HepG2 (cell line): Measurements from ENCODE around the gene CBFA2T2. TPM values are rescaled to one million over a fixed set of nuclear protein-coding genes. Genes with fewer than 3 reads are reported as not detected.

ENCODE experiments used
- FOSL2 ChIP-seq: sonication (generic); formaldehyde crosslinking; IDR thresholded peaks from 2 replicates; pipeline ENCODE4 v1.4.0; 2020; ENCODE audit warnings: missing genetic modification reagents
- HNRNPL ChIP-seq: fragments of 200-400 bp; formaldehyde crosslinking; IDR thresholded peaks from 2 replicates; pipeline ENCODE4 v1.6.1; 2017; ENCODE audit warnings: mild to moderate bottlenecking, low read depth, low read length
- MAFK ChIP-seq, 2 experiments: IDR thresholded peaks in 1 of 2; conservative IDR thresholded peaks in 1 of 2; 2 replicates each; pipeline ENCODE4 v1.6.1; 2011; ENCODE audit warnings: improper control_type of control experiment in 2 of 2, low read length in 2 of 2
- NR2C2 ChIP-seq: sonication (generic); formaldehyde crosslinking; IDR thresholded peaks from 2 replicates; pipeline ENCODE4 v1.4.0; 2020; ENCODE audit warnings: missing genetic modification reagents, mild to moderate bottlenecking, moderate library complexity, borderline replicate concordance
- PHB2 ChIP-seq: fragments of 450-650 bp; IDR thresholded peaks from 2 replicates; pipeline ENCODE4 v1.6.1; 2018; ENCODE audit not compliant: partially characterized antibody
- RARA ChIP-seq: IDR thresholded peaks from 2 replicates; pipeline ENCODE4 v1.6.1; 2016; ENCODE audit warnings: missing genetic modification reagents, missing compliant biosample characterization
- REPIN1 ChIP-seq: sonication (generic); formaldehyde crosslinking; IDR thresholded peaks from 2 replicates; pipeline ENCODE4 v1.8.0; 2022; ENCODE audit warnings: missing genetic modification reagents, low read depth, mild to moderate bottlenecking, borderline replicate concordance
- ZKSCAN5 ChIP-seq: sonication (generic); formaldehyde crosslinking; IDR thresholded peaks from 2 replicates; pipeline ENCODE4 v1.5.1; 2020; ENCODE audit warnings: mild to moderate bottlenecking, missing genetic modification reagents
- ZNF160 ChIP-seq: sonication (generic); formaldehyde crosslinking; IDR thresholded peaks from 2 replicates; pipeline ENCODE4 v1.8.0; 2022; ENCODE audit warnings: mild to moderate bottlenecking, inconsistent platforms, missing genetic modification reagents
- ZNF484 ChIP-seq: sonication (generic); formaldehyde crosslinking; IDR thresholded peaks from 2 replicates; pipeline ENCODE4 v1.5.1; 2020; ENCODE audit warnings: mild to moderate bottlenecking, low read depth, missing genetic modification reagents, borderline replicate concordance
- ZNF720 ChIP-seq: sonication (generic); formaldehyde crosslinking; IDR thresholded peaks from 2 replicates; pipeline ENCODE4 v1.4.0; 2020; ENCODE audit warnings: missing genetic modification reagents
- ZSCAN22 ChIP-seq: sonication (generic); formaldehyde crosslinking; IDR thresholded peaks from 2 replicates; pipeline ENCODE4 v1.4.0; 2020; ENCODE audit warnings: mild to moderate bottlenecking, missing genetic modification reagents
- polyA plus RNA-seq, 8 experiments: library from polyadenylated mRNA; depleted of rRNA in 3 of 8; stranded (reverse) in 7 of 8; unstranded in 1 of 8; fragments of >200 nt; fragmentation: Illumina TruSeq in 4 of 8; extraction: Trizol in 4 of 8; gene quantifications; 2 replicates each; pipeline versions ENCODE4 v1.2.1 to v1.2.3, GENCODE V29; 2011 to 2016; ENCODE audit warnings: low read depth in 4 of 8, missing spikeins in 1 of 8, mixed read lengths in 1 of 8; ENCODE audit not compliant: insufficient read depth in 1 of 8
- total RNA-seq, 5 experiments: library from RNA; depleted of rRNA; stranded (reverse); fragments of >200 nt; fragmentation: Illumina TruSeq; extraction: Trizol; gene quantifications; 2 replicates each; pipeline ENCODE4 v1.2.3, GENCODE V29; 2016; ENCODE audit warnings: low read depth in 1 of 5
- TF ChIP-seq, protein P1 (sequence below): sonication (generic); formaldehyde crosslinking; IDR thresholded peaks from 2 replicates; pipeline ENCODE4 v1.4.0; 2020; ENCODE audit warnings: missing genetic modification reagents
- TF ChIP-seq, protein P2 (sequence below): sonication (generic); formaldehyde crosslinking; IDR thresholded peaks from 2 replicates; pipeline ENCODE4 v1.5.0; 2020; ENCODE audit warnings: mild to moderate bottlenecking, missing genetic modification reagents, borderline replicate concordance
- TF ChIP-seq, protein P3 (sequence below), 2 experiments: sonication (generic) in 1 of 2; formaldehyde crosslinking in 1 of 2; IDR thresholded peaks; 2 replicates each; pipeline versions ENCODE4 v1.4.0 to v1.6.1; 2016 to 2020; ENCODE audit warnings: borderline replicate concordance in 1 of 2, low read depth in 1 of 2, mild to moderate bottlenecking in 1 of 2, missing genetic modification reagents in 1 of 2
- TF ChIP-seq, protein P4 (sequence below): sonication (generic); formaldehyde crosslinking; IDR thresholded peaks from 2 replicates; pipeline ENCODE4 v1.4.0; 2020; ENCODE audit warnings: mild to moderate bottlenecking, missing genetic modification reagents

Gene CBFA2T2
- total and polyA plus RNA-seq, 2 of the 13 experiments (the other 11 are each of a cell fraction or from before 2014, with no cell fraction given), result 6.3 to 21.2 TPM

DNA sequence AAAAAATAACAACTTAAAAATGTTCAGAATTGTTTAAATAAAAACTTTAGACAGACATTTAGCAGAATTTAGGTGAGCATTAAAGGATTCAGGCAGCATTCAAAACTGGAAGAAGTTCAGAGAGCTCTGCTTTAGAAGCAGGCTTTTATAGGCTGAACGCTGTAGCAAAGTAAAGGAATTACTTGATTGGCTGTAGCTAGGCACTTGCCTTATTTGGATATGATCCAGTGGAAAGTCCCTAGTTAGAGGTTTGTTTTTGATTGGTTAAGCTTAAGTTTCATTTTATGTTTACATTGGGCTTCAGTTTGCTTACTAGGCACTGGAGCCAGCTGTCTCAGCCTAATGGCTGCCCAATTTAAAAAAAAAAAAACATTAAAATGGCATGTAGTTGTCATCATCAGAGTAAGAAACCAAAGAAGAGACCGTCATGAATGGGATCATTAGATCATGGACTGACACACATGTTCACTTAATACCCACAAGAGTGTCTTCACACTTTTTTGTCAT, 65.1 kb downstream of the CBFA2T2 start (continued):
- TF ChIP-seq ZNF484 (CRISPR knock-in tag) (no peak), HNRNPL (no peak), FOSL2 (CRISPR knock-in tag) (no peak), REPIN1 (no peak), ZKSCAN5 (CRISPR knock-in tag) (no peak), PHB2 (no peak), ZSCAN22 (no peak), NR2C2 (CRISPR knock-in tag) (no peak), ZNF160 (CRISPR knock-in tag) (no peak), MAFK (conservative IDR thresholded peaks at IDR 0.05 in 1 of 2, IDR thresholded peaks at IDR 0.05 in 1 of 2; ENCODE audit: low read length in 2 of 2) (peak; percentile 77 to 80), RARA (CRISPR knock-in tag) (no peak), ZNF720 (CRISPR knock-in tag) (no peak)
- TF ChIP-seq, protein P1, sequence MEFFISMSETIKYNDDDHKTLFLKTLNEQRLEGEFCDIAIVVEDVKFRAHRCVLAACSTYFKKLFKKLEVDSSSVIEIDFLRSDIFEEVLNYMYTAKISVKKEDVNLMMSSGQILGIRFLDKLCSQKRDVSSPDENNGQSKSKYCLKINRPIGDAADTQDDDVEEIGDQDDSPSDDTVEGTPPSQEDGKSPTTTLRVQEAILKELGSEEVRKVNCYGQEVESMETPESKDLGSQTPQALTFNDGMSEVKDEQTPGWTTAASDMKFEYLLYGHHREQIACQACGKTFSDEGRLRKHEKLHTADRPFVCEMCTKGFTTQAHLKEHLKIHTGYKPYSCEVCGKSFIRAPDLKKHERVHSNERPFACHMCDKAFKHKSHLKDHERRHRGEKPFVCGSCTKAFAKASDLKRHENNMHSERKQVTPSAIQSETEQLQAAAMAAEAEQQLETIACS (CRISPR knock-in tag), result no peak
- TF ChIP-seq, protein P2, sequence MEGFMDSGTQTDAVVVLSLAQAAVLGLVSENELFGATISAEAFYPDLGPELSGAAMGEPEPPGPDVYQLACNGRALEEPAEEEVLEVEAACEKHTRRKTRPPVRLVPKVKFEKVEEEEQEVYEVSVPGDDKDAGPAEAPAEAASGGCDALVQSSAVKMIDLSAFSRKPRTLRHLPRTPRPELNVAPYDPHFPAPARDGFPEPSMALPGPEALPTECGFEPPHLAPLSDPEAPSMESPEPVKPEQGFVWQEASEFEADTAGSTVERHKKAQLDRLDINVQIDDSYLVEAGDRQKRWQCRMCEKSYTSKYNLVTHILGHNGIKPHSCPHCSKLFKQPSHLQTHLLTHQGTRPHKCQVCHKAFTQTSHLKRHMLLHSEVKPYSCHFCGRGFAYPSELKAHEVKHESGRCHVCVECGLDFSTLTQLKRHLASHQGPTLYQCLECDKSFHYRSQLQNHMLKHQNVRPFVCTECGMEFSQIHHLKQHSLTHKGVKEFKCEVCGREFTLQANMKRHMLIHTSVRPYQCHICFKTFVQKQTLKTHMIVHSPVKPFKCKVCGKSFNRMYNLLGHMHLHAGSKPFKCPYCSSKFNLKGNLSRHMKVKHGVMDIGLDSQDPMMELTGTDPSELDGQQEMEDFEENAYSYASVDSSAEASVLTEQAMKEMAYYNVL (CRISPR knock-in tag), result no peak
- TF ChIP-seq, protein P3, sequence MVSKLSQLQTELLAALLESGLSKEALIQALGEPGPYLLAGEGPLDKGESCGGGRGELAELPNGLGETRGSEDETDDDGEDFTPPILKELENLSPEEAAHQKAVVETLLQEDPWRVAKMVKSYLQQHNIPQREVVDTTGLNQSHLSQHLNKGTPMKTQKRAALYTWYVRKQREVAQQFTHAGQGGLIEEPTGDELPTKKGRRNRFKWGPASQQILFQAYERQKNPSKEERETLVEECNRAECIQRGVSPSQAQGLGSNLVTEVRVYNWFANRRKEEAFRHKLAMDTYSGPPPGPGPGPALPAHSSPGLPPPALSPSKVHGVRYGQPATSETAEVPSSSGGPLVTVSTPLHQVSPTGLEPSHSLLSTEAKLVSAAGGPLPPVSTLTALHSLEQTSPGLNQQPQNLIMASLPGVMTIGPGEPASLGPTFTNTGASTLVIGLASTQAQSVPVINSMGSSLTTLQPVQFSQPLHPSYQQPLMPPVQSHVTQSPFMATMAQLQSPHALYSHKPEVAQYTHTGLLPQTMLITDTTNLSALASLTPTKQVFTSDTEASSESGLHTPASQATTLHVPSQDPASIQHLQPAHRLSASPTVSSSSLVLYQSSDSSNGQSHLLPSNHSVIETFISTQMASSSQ (IDR thresholded peaks at IDR 0.05; ENCODE audit: low read depth), result no peak
- TF ChIP-seq, protein P3 (CRISPR knock-in tag; IDR thresholded peaks at IDR 0.05; ENCODE audit: borderline replicate concordance), result no peak
- TF ChIP-seq, protein P4, sequence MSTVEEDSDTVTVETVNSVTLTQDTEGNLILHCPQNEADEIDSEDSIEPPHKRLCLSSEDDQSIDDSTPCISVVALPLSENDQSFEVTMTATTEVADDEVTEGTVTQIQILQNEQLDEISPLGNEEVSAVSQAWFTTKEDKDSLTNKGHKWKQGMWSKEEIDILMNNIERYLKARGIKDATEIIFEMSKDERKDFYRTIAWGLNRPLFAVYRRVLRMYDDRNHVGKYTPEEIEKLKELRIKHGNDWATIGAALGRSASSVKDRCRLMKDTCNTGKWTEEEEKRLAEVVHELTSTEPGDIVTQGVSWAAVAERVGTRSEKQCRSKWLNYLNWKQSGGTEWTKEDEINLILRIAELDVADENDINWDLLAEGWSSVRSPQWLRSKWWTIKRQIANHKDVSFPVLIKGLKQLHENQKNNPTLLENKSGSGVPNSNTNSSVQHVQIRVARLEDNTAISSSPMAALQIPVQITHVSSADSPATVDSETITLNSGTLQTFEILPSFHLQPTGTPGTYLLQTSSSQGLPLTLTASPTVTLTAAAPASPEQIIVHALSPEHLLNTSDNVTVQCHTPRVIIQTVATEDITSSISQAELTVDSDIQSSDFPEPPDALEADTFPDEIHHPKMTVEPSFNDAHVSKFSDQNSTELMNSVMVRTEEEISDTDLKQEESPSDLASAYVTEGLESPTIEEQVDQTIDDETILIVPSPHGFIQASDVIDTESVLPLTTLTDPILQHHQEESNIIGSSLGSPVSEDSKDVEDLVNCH (CRISPR knock-in tag), result no peak
